Vagina (tissue), 2 donors: Measurements from ENCODE around the gene GALNT9.

Experiments used
- CTCF ChIP-seq, 3 experiments: fragments of 450-650 bp in 2 of 3; fragments of 200-600 bp in 1 of 3; sonication (generic) in 1 of 3; IDR thresholded peaks; one replicate each; pipeline ENCODE4 v1.5.1; 2017 to 2019; ENCODE audit warnings: antibody characterized with exemption in 3 of 3, mild to moderate bottlenecking in 2 of 3, moderate library complexity in 2 of 3
- POLR2A ChIP-seq, 2 donors: fragments of 450-650 bp; IDR thresholded peaks; one replicate each; pipeline ENCODE4 v1.6.1; 2017; ENCODE audit warnings: antibody characterized with exemption in 2 of 2, mild to moderate bottlenecking in 2 of 2, moderate library complexity in 2 of 2
- POLR2AphosphoS5 ChIP-seq, 2 donors: sonication (generic); formaldehyde crosslinking; IDR thresholded peaks; one replicate each; pipeline ENCODE4 v1.9.0; 2017; ENCODE audit warnings: antibody characterized with exemption in 2 of 2, mild to moderate bottlenecking in 2 of 2, low read depth in 1 of 2; ENCODE audit not compliant: insufficient read depth in 1 of 2

GRCh38 chr12:132306885-132307191, 22.6 kb downstream of the GALNT9 start:
- TF ChIP-seq POLR2AphosphoS5 (IDR thresholded peaks at IDR 0.05; ENCODE audit: insufficient read depth in 1 of 2, low read depth in 1 of 2) (no peak), CTCF (IDR thresholded peaks at IDR 0.05) (no peak), POLR2A (IDR thresholded peaks at IDR 0.05) (no peak)
